DMS53 (cell line): ENCODE measurements around the gene KAT2A.

Experiments
- DNase-seq: peaks from one replicate; lab custom pipeline; 2025; lab: John Stamatoyannopoulos, UW

Gene KAT2A

DNA sequence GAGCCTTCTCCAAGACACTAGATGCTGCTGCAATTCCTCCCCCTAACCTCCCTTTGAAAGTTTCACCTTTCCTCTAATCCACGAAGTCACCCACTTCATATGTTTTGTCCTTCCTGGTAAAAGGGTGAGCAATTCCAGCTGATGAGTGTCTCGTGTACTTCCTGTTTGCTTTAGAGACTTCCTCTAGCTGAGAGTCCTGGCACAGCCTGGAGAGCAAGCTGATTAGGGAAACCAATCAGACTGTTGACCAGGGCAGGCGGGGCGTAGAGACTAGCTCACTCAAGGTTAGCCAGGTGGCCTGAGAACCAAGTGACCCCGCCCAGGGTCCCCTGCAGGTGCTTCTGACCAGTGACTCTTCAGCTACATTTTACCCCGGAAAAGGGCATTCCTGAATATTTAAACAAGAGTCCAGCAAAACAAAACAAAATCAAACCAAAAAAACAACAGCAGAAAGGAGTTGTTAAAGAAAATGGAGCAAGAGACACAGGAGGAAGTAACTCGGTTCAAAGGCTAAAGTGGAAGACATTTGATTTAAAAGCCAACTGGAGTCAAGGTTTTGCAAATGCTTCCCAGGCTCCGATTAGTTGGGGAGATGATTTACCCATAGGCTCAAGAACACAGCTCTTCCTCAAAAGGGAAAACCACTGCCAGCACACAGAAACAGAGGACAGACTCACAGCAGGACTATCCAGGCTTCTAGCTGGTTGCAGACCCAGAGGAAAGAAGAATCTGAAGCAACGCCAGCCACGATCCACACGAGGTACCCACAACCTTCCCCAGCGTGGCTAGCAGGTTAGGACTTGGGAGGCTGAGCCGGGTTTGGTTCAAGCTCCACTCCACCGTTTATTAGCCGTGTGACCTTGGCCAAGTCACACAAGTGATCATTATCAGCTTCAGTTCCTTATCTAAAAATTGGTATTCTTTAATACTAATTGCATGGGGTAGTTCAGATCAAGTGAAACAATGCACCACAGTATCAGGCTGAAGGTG lies 14.8 kb upstream of the KAT2A start:
- DNase-seq: peak; percentile 95

DNA sequence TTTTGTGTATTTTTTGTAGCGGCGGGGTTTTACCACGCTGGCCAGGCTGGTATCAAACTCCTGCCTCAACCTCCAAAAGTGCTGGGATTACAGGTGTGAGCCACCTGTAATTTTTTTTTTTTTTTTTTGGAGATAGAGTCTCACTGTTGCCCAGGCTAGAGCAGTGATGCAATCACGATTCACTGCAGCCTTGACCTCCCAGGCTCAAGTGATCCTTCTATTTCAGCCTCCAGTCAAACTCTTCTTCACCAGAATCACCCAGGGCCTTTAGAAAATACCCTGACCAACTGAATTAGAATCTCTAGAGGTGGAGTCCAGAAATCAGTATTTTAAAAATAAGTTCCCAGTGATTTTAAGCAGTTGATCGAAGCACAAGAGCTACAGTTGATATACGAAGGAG lies 14.0 kb upstream of the KAT2A start:
- DNase-seq: no peak

DNA sequence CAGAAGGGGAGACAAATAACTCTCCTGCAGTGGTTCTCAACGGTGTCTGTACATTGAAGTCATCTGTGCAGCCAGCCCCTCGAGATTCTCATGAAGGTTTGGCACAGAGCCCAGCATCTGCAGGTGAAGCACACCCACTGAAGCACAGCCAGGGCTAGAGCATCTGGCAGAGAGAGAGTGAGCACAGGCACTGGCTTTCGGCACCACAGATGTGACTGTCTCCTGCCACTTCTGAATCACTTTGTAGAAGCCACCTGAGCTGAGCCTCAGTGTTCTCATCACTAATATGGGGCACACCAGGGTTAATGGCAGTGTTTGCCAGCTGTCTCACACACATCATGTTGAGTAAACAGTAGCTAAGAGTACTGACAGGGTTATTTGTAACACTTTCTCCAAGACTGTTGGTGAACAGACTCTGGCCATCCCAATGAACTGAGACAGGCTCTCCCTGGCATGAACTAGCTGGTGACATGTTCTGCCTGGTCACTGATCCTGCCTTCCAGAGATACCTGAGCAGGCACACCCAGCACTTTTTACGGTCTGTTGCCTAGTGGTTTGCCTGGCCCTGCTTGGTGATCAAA lies 12.4 kb upstream of the KAT2A start:
- peak; percentile 84 for DNase-seq

DNA sequence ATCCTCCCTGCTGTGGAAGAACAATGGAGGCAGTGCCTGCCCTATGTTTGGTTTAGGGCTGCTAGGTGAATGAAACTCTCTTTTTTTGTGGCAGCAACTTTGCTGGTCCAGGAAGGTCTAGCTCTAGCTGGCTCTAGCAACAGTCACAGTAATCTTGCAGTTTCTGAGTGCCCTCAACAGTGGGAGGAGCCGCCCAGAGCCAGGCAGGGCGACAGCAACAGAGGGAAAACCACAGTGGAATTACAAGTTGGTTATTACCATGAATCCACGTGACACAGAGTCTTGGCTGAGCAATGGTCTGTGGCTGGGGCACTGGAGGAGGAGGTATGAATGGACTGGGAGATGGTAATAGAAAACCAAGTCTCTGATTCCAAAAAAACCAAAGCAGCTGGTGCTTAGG lies 11.8 kb upstream of the KAT2A start:
- DNase-seq: peak; percentile 45

DNA sequence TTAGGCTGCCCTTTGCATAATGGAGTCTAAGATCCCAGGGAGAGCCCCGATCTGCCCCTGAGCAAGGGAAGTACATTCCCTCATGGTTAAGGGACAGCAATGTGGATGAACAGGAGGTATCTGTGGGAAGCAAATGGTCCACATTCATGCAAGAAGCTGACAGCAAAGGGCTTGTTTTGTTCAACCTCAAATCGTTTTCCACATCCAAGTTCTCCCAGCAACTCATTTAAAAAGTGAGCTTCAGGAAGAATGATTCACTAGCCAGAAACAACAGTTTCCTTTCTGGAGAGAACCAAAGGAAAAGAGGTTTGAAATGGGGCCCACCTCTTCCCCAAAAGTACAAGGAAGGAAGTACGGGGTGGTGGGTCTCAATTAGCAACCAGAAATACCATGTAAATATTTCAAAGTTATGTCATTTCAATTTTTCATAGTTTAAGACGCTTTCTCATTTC lies 10.8 kb upstream of the KAT2A start:
- DNase-seq: no peak

DNA sequence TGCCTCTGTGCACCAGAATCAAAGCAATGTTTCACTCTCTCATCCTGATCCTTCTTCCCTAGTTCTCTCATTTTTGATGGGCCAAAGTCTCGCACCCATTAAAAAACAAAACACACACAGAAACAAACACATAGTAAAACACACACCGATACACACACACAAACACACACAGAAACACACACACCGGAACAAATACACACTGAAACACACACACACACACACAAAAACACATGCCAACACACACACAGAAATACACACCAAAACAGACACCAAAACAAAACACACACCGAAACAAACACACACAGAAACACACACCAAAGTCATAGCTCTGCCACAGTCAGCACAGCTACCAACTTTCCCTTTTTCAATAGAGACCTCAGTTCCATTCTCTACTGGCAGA lies 10.1 kb upstream of the KAT2A start:
- DNase-seq: no peak

DNA sequence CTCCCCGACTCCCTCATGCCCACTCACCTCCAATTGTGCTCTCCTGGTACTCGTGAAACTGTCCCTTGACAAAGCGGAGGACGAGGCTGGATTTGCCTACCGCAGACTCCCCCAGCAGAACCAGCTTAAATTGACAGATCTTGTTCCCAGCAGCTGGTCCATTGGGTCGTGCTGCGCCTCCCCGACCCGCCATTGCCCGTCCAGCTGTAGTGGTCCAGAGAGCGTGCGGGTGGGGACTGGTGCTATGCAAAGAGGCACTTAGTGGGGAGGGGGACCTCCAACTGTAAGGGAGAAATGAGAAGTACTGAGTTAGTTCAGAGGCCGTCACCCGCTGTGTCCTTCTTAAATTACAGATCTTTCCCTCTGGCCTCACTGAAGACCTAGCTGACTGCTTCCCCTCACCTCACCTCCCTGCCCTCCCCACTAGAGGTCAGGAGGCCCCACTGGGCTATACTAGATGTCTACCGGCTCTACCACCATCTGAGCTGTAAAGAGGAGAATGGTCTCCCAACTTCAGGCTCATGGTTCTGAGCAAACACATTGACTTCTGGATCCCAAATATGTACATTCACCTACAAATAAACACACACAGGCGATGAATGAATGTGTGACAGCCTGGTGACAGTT lies 9.3 kb upstream of the KAT2A start:
- no peak for DNase-seq

DNA sequence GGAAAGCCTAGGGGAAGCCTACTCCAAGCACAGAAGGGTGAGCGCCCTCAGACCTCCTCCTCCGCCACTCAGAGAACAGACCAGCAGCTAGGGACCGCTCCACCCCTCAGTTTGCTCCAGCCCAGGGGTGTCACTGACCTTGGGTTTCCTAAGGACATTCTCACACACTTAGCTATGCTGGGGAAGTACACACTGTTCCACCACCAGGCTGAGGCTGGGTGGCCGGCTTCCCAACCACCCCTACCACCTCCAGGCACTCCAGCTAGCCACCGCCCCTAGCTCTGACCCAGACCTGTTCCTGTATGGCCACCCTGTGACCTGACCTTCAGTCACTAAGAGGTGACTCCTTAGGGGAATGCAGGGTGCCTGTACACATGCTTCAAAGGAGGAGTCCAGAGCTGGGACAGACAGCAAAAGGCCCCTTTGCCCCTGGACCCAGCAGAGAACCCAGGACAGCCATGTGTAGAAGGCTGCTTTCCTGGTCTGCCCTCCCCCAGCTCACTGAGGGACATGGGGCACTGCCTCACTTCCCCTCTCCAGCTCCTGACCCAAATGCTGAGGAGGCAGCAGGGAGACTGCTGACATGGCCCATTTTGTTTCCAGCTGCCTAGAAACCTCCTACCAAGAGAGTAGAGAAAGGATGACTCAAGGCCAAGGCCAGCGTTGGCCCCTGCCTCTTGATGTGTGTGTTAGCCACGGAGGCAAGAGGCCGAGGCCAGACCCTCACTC lies 8.1 kb upstream of the KAT2A start:
- no peak for DNase-seq

DNA sequence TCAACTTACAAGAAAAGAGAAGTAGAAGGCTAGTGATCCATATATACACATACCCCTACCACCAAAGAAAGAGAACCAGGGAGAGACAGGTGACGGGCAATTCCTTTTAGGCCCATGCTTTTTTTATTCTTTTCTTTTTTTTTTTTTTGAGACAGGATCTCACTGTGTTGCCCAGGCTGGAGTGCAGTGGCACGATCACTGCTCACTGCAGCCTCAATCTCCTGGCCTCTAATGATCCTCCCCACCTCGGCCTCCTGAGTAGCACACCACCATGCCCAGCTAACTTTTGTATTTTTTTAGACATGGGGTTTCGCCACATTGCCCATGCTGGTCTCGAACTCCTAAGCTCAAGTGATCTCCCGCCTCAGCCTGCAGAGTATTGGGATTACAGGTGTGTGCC lies 6.2 kb upstream of the KAT2A start:
- no peak for DNase-seq

DNA sequence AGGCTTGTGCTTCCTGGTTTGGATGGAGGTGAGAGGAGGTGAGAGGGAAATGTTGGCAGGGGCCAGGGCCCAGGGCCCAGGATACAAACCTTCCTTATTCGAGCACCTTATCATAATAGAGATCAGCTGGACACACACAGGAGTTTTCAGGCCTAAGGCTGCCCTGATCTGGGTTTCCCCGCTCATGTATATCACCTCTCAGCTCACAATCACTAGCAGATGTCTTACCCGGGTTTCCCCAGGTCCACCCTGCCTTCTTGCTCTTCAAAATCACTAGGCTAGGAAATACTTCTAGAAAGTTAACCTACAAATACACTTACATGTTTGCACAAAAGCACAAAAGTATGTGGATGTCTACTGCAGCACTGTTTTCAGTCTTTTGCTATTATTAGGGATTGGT lies 5.7 kb upstream of the KAT2A start:
- DNase-seq: no peak

DNA sequence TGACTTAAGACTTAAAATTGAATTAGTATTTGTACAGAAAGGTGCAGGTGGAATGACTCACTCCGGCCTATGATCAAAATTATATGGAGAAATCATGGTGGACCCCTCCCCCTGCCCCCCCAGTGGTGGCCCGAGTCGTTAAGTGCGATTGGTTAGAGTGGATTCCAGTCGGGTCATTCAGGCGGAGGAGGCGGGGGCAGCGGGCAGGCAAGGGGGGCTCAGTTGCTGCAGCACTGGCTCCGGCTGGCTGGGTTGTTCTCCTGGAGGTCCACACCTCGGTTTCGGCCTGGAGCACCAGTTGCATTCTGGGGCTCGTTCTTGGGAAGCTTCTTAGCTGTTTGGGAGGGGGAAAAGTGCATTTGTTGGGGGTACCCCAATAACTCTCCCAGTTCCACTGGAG lies 4.4 kb upstream of the KAT2A start:
- no peak for DNase-seq

DNA sequence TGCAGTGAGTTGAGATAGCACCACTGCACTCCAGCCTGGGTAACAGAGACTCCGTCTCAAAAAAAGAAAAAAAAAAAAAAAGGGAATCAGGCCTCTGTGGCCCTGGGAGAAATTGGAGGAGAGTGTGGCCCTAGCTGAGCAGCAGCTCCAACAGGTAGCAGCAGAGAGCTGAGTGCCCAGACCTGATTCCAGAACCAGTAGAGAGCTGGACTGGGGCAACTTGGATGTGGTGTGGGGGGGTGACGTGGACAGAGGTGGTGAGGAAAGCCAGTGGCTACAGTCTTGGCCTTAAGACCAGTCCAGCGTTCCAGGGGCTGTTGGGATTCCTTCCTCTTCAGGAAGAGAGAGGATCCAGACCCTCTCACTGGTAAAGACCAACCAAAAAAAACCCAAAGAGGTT lies 3.1 kb upstream of the KAT2A start:
- DNase-seq: peak; percentile 19

DNA sequence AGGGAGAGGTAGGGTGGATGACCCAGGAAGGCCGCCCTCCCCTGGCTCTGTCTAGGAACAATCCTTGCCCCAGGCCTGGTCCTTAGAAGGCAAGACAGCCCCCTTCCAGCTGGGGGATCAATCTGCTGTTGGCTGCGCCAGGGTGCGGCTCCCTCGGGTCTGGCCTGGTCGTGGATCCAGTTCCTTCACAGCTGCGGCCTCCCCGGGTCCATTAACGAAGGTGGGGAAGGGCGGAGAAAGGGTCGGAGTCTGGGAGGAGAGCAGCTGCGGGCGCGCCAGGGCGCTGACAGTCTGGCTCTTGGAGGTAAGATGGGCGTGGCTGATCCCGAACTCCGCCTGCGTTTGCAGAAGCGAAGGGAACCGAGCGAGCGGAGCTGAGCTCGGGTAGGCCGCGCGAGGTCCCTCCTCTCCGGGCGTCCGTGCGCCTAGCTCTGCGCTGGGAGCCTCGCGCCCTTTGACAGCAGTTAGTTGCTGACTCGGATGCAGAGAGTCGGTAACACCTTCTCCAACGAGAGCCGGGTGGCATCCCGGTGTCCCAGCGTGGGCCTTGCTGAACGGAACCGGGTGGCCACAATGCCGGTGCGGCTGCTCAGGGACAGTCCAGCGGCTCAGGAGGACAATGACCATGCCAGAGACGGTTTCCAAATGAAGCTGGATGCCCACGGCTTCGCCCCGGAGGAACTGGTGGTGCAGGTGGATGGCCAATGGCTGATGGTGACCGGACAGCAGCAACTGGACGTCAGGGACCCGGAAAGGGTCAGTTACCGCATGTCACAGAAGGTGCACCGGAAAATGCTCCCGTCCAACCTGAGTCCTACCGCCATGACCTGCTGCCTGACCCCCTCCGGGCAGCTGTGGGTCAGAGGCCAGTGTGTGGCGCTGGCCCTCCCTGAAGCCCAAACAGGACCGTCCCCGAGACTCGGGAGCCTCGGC lies 1.5 kb upstream of the KAT2A start, which contains the start of gene HSPB9:
Gene HSPB9, plus strand, starts transcription at position 434 of the 933 bp plus-strand sequence. Its CDS starts 47 bp downstream, at position 481.
- DNase-seq: peak; percentile 88

DNA sequence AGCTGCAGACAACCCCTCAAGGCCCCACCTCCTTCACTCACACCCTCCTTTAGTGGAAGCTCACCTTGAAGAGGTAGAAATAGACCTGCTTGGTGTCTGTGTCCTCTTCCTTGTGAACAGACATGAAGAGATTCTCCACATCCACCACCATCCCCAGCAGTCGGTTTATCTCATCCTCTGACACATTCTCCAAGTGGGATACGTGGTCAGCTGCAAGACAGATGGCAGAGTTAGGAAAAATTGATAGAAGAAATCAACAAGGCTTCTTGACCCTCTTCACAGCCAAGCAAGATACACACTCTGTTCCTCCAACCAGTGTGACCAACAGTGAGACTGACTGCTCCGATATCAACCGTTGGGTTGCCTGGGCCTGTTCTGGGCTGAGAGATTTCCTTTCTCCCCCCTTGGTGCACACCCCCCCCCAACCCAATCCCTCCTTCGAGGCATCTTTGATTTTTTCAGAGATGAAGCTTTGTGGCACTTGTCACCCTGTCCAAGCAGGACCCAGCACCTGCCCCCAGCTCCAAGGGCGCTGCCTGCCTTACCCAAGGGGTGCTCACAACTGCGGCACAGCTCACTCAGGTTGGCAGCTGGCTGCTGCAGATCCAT lies 902 bp downstream of the KAT2A start:
- DNase-seq: no peak

DNA sequence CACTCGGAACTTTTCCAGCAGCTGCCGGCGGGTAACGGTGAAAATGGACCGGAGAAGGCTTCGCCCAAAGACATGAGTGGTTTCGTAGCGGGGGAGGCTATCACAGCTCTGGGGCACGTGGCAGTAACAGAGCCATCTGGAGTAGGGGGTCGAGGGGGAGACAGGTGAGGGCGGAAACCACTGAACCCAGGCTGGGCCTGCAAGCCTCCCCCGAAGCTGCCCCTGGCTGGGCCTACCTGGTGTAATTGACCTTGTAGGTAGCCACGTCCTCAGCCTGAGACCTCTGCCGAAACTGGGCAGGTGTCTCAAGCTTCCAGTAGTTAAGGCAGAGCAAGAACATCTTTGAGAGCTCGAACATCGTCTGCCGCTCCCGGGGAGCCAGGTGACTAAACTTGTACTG lies 1.9 kb downstream of the KAT2A start:
- no peak for DNase-seq

DNA sequence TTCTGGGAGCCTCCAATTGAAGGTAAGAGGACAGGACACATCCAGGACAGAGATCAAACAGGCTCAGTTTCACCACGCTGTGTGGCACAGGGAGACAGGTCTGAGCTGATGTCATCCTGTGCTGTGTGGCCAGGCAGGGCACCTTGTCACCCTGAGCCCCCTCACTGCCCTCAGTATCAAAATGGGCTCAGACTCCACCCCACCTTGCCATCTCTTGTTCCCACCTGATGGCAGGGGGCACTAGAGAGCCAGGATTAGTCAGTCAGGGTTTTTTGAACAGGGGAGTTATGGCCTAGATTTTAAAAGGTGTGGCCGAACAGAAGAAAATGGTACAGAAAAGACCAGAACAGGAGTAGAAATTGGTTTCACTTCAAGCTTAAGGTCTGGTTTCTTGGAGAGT lies 2.6 kb downstream of the KAT2A start:
- peak; percentile 63 for DNase-seq

DNA sequence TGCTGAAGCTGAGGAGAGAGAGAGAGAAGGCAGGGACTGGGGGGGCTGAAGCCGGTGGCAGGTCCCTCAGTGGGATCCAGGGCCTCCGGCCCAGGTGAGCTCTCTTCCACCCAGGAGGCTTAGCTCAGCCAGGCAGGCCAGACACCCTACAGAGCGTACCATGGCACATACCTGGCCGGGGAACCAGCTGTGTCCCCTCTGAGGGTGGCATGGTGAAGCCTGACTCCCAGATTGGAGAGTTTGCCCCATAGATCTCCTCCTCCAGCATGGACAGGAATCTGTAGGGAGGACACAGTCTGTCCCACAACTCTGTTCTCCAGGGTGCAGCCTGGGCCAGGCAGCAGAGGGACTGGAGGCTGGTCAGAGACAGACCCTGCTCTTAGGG lies 3.0 kb downstream of the KAT2A start:
- no peak for DNase-seq

DNA sequence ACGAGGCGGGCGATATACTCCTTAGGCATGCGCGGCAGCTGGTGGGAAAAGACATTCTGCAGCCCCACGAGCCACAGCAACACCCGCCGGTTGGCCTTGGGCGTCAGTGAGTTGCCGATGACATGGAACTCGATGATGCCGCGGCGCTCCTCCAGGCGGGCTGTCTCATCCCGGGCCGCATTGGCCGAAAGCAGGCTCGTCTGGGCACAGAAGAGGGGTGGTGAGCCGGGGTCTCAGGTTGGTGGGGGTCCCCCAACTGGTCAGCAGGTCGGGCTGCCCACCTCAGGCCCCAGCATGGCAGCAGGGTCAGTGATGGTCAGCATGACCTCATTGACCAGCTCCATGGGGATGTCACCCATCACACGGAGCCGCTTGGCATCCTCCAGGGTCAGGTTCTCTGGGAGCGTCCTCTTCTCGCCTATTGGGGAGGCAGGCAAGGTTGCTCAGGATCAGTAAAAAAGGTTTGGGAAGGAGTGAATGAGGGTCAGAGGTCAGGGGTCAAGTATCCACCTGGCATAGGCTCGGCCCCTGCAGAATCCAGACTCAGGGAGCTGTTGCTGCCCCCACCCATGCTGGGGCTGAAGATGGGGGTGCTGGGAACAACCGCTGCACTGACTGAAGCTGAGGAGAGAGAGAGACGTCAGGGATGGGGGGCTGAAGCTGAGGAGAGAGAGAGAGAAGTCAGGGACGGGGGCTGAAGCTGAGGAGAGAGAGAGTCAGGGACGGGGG lies 3.6 kb downstream of the KAT2A start:
- DNase-seq: peak; percentile 14

DNA sequence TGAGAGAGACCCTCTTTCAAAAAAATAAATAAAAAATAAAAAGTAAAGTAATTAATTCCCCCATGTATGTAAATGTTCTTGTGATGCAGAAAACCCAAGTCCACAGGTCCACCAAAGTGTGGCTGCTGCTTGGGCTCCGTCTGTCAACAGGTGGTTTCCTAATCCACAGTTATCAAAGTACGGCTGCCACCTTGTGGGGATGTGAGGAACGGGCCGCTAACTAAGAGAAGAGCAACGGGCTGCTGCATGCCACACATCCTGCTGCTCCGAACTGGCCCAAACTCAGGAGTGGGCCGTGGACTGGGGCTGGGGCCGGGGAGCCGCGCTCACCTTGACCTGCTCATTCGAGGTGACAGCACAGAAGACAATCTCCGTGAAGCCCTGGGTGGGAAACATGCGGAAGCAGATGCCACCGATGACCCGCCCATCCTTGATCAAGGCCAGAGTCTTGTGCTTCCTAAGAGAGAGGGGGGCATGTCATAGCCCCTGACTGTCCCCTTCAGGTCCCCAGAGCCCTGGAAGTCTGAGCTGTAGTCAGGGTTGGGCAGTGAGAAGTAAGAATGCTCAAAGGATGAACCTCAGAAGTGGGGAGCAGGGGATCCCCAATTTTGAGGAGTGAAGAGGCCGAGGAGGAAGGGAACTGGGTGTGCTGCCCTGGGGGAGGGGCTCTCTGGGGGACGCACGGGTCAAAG lies 4.3 kb downstream of the KAT2A start:
- DNase-seq: peak; percentile 87
